IMR-90 (cell line): ENCODE data around the gene ASB5. TPM values are rescaled to one million over a fixed set of nuclear protein-coding genes. Genes with fewer than 3 reads are reported as not detected.

ENCODE experiments used
- ATAC-seq: fragments of 200-7000 bp; cut with Tn5 transposase; 2 replicates; pipeline ENCODE4 v1.9.1; 2020; ENCODE audit warnings: low read depth, mild to moderate bottlenecking, moderate library complexity
- BruUV-seq: library from RNA; stranded (reverse); fragments of 400-500 nt; replicated peaks from 2 replicates; lab custom pipeline; 2021; lab: Mats Ljungman, UMichigan
- CTCF ChIA-PET: fragments of 300-600 bp; formaldehyde crosslinking; extraction: SDS; loops from one replicate; lab custom pipeline; 2021; ENCODE audit warnings: antibody characterized with exemption; lab: Yijun Ruan, JAX
- POLR2A ChIA-PET: fragments of 300-600 bp; sonication (Branson Sonifier 250); formaldehyde crosslinking; loops from one replicate; lab custom pipeline; 2022; ENCODE audit warnings: antibody characterized with exemption; ENCODE audit not compliant: unreplicated experiment; lab: Charles Lee
- DNase-seq: peaks from one replicate; pipeline ENCODE4 v3.0.0; 2013
- H2AFZ ChIP-seq: replicated peaks from 2 replicates; pipeline ENCODE3; 2013; ENCODE audit warnings: low read length, mild to moderate bottlenecking; ENCODE audit not compliant: poor library complexity
- H2AK5ac ChIP-seq: 2 replicates; pipeline ENCODE4 v1.6.1; 2013; ENCODE audit warnings: low read depth, low read length, inconsistent platforms
- H2AK9ac ChIP-seq: replicated peaks from 2 replicates; pipeline ENCODE3; 2013; ENCODE audit warnings: mild to moderate bottlenecking, low read depth, low read length, moderate library complexity; ENCODE audit not compliant: poor library complexity
- H2BK120ac ChIP-seq: 2 replicates; pipeline ENCODE4 v1.6.1; 2013; ENCODE audit warnings: low read depth, low read length, inconsistent platforms
- H2BK15ac ChIP-seq: 3 replicates; pipeline ENCODE4 v1.6.1; 2013; ENCODE audit warnings: low read depth, low read length, inconsistent platforms
- H2BK20ac ChIP-seq: 2 replicates; pipeline ENCODE4 v1.6.1; 2013; ENCODE audit warnings: low read depth, mild to moderate bottlenecking, inconsistent platforms, low read length, moderate library complexity
- H2BK5ac ChIP-seq: 2 replicates; pipeline ENCODE4 v1.6.1; 2013; ENCODE audit warnings: mild to moderate bottlenecking, low read depth, low read length, inconsistent platforms; ENCODE audit not compliant: poor library complexity, severe bottlenecking
- H3K14ac ChIP-seq: replicated peaks from 2 replicates; pipeline ENCODE4 v1.6.1; 2013; ENCODE audit warnings: low read depth, low read length, inconsistent platforms
- H3K18ac ChIP-seq: 2 replicates; pipeline ENCODE4 v1.6.1; 2013; ENCODE audit warnings: low read depth, low read length, control low read depth
- H3K23ac ChIP-seq: 2 replicates; pipeline ENCODE4 v1.6.1; 2013; ENCODE audit warnings: low read depth, low read length, inconsistent platforms
- H3K27ac ChIP-seq: 2 replicates; pipeline ENCODE4 v1.5.1; 2013; ENCODE audit warnings: mild to moderate bottlenecking, control low read depth, low read length; ENCODE audit not compliant: insufficient read depth
- H3K27me3 ChIP-seq: 2 replicates; pipeline ENCODE4 v1.6.1; 2013; ENCODE audit warnings: low read length; ENCODE audit not compliant: control insufficient read depth, insufficient read depth
- H3K36me3 ChIP-seq: 2 replicates; pipeline ENCODE4 v1.6.1; 2013; ENCODE audit warnings: low read length, mixed read lengths; ENCODE audit not compliant: control insufficient read depth, insufficient read depth
- H3K4ac ChIP-seq: 2 replicates; pipeline ENCODE4 v1.6.1; 2013; ENCODE audit warnings: low read depth, low read length, inconsistent platforms
- H3K4me1 ChIP-seq: 2 replicates; pipeline ENCODE4 v1.6.1; 2013; ENCODE audit warnings: low read length, mixed read lengths; ENCODE audit not compliant: control insufficient read depth, insufficient read depth
- H3K4me2 ChIP-seq: 2 replicates; pipeline ENCODE4 v1.6.1; 2013; ENCODE audit warnings: low read depth, mild to moderate bottlenecking, control low read depth, low read length, moderate library complexity
- H3K4me3 ChIP-seq: 2 replicates; pipeline ENCODE4 v1.5.1; 2013; ENCODE audit warnings: low read depth, mild to moderate bottlenecking, control low read depth, low read length, moderate library complexity; ENCODE audit not compliant: insufficient read depth
- H3K56ac ChIP-seq: 2 replicates; pipeline ENCODE4 v1.6.1; 2013; ENCODE audit warnings: low read length, inconsistent platforms; ENCODE audit not compliant: insufficient read depth; ENCODE audit errors: extremely low read depth
- H3K79me1 ChIP-seq, 2 experiments: 2 replicates each; pipeline ENCODE4 v1.6.1; 2013; ENCODE audit warnings: low read length in 2 of 2, inconsistent platforms in 1 of 2, low read depth in 1 of 2
- H3K9ac ChIP-seq: 2 replicates; pipeline ENCODE4 v1.6.1; 2013; ENCODE audit warnings: low read depth, low read length, control low read depth
- H3K9me1 ChIP-seq: 2 replicates; pipeline ENCODE4 v1.6.1; 2013; ENCODE audit warnings: low read length, inconsistent platforms; ENCODE audit not compliant: insufficient read depth
- H3K9me3 ChIP-seq: 2 replicates; pipeline ENCODE4 v1.6.1; 2013; ENCODE audit warnings: low read length; ENCODE audit not compliant: control insufficient read depth, insufficient read depth
- H4K20me1 ChIP-seq: 2 replicates; pipeline ENCODE4 v1.6.1; 2013; ENCODE audit warnings: low read length, inconsistent platforms; ENCODE audit not compliant: insufficient read depth
- H4K5ac ChIP-seq: 2 replicates; pipeline ENCODE4 v1.6.1; 2013; ENCODE audit warnings: mild to moderate bottlenecking, low read depth, low read length, control low read depth
- H4K8ac ChIP-seq, 2 experiments: 2 replicates each; pipeline ENCODE4 v1.6.1; 2013; ENCODE audit warnings: low read depth in 2 of 2, low read length in 2 of 2, control low read depth in 1 of 2, inconsistent platforms in 1 of 2
- H4K91ac ChIP-seq: 2 replicates; pipeline ENCODE4 v1.6.1; 2013; ENCODE audit warnings: low read depth, low read length, inconsistent platforms; ENCODE audit not compliant: insufficient read depth
- CTCF ChIP-seq: conservative IDR thresholded peaks from 2 replicates; pipeline ENCODE4 v1.5.1; 2012; ENCODE audit warnings: mild to moderate bottlenecking, low read depth, low read length, improper control_type of control experiment
- ELK1 ChIP-seq: fragments of 150-350 bp; IDR thresholded peaks from 2 replicates; pipeline ENCODE4 v1.6.1; 2016; ENCODE audit warnings: low read depth, mild to moderate bottlenecking, low read length, moderate library complexity, borderline replicate concordance
- MAZ ChIP-seq: IDR thresholded peaks from 2 replicates; pipeline ENCODE4 v1.6.1; 2012; ENCODE audit warnings: low read depth, mild to moderate bottlenecking, low read length, improper control_type of control experiment, moderate library complexity, borderline replicate concordance
- POLR2A ChIP-seq: IDR thresholded peaks from 2 replicates; pipeline ENCODE4 v1.6.1; 2012; ENCODE audit warnings: mild to moderate bottlenecking, low read depth, low read length
- RCOR1 ChIP-seq: IDR thresholded peaks from 2 replicates; pipeline ENCODE4 v1.6.1; 2012; ENCODE audit warnings: mild to moderate bottlenecking, low read length, improper control_type of control experiment; ENCODE audit not compliant: insufficient replicate concordance
- SMC3 ChIP-seq: fragments of 150-350 bp; IDR thresholded peaks from 2 replicates; pipeline ENCODE4 v1.6.1; 2016; ENCODE audit warnings: low read depth, mild to moderate bottlenecking, antibody characterized with exemption, low read length, moderate library complexity
- USF2 ChIP-seq: fragments of 150-350 bp; IDR thresholded peaks from 2 replicates; pipeline ENCODE4 v1.6.1; 2017; ENCODE audit warnings: mild to moderate bottlenecking, antibody characterized with exemption, low read length, low read depth
- dilution Hi-C: fragments of 300-500 bp; cut with HindIII; formaldehyde crosslinking; loops from one replicate; pipeline ENCODE4 v1.14.3; 2018; ENCODE audit warnings: low sequenced_read_pairs; ENCODE audit not compliant: unreplicated experiment
- in situ Hi-C: fragments of 300-500 bp; cut with MboI; formaldehyde crosslinking; loops from 3 replicates; pipeline ENCODE4 v1.14.3; 2019; ENCODE audit warnings: low sequenced_read_pairs, inconsistent platforms, mixed read lengths
- intact Hi-C: fragments of 100-400 bp; cut with micrococcal nuclease; formaldehyde crosslinking; loops from 2 replicates; pipeline ENCODE4 v1.10.0; 2022
- polyA plus RNA-seq, 3 experiments: library from polyadenylated mRNA; depleted of rRNA; stranded (reverse); fragments of >200 nt; gene quantifications; 2 replicates each; pipeline ENCODE4 v1.2.3, GENCODE V29; 2012; ENCODE audit warnings: low replicate concordance in 1 of 3
- total RNA-seq: library from RNA; depleted of rRNA; stranded (reverse); fragments of >200 nt; gene quantifications from 2 replicates; pipeline ENCODE4 v1.2.3, GENCODE V29; 2012

Gene ASB5
- total and polyA plus RNA-seq, 2 of the 4 experiments (the other 2 are of a cell fraction), result 0.18 to 0.21 TPM

GRCh38 chr4:176262243-176262642 is 6.8 kb downstream of the ASB5 start:
- H3K36me3 ChIP-seq, result no peaks in the 10 kb centered on the region
- no peaks in the 10 kb centered on the region for H3K27me3 ChIP-seq
- no peaks in the 10 kb centered on the region; the same call in 1 of the 2 replicates for H3K9me1 ChIP-seq
- H3K4me3 ChIP-seq, result no peak overlapping the region
- no peak overlapping the region for H3K4me2 ChIP-seq
- peak overlapping the region; percentile 66; the same call in 1 of the 2 replicates for H4K5ac ChIP-seq
- intact Hi-C loops (no loop called here), in situ Hi-C loops (no loop called here), dilution Hi-C loops (no loop called here)
- 0 out of 3 replicates have a peak overlapping the region, but pooled peaks have one; percentile 12 for H2BK15ac ChIP-seq
- no peak overlapping the region for H3K9ac ChIP-seq
- no peak overlapping the region for H2AFZ ChIP-seq
- CTCF ChIA-PET, result no interaction called here
- H4K20me1 ChIP-seq, result no peaks in the 10 kb centered on the region
- peak overlapping the region in 1 of 2 experiments; percentile 35; a peak in 2 of 4 replicates for H4K8ac ChIP-seq
- H3K23ac ChIP-seq, result no peak overlapping the region
- no peaks in the 10 kb centered on the region for H3K9me3 ChIP-seq
- peak overlapping the region; percentile 94 for H2BK5ac ChIP-seq
- peak overlapping the region; percentile 58; the same call in 1 of the 2 replicates for H2BK120ac ChIP-seq
- H3K4me1 ChIP-seq, result peaks cover 14% of the 10 kb centered on the region
- H4K91ac ChIP-seq, result no peak overlapping the region; the same call in 1 of the 2 replicates
- TF ChIP-seq USF2, result no peak
- TF ChIP-seq RCOR1, result no peak
- no peak for TF ChIP-seq ELK1
- no peak for TF ChIP-seq SMC3
- no peak for TF ChIP-seq MAZ
- no peak for TF ChIP-seq POLR2A
- no peak for TF ChIP-seq CTCF
- peak overlapping the region; percentile 43; the same call in 1 of the 2 replicates for H3K27ac ChIP-seq
- DNase-seq (no peak), ATAC-seq (no peak)
- no peak overlapping the region for H3K56ac ChIP-seq
- peak overlapping the region; percentile 75; the same call in 1 of the 2 replicates for H2BK20ac ChIP-seq
- POLR2A ChIA-PET, result interaction anchor here (1.4 kb wide), 1 partner anchor 8 kb away, joined by 5 read pairs; no protein-coding TSS in a partner anchor
- BruUV-seq, result no TSS peak
- peak overlapping the region; percentile 95 for H3K18ac ChIP-seq
- H2AK5ac ChIP-seq, result no peak overlapping the region
- 0 out of 2 replicates have a peak overlapping the region, but pooled peaks have one; percentile 1 for H3K14ac ChIP-seq
- no peak overlapping the region for H3K4ac ChIP-seq
- no peaks in the 10 kb centered on the region for H3K79me1 ChIP-seq
- H2AK9ac ChIP-seq, result no peak overlapping the region
